Measurements from ENCODE around the gene COL4A2.
"Not testable (repeated sequence)": the region's sequence is repeated elsewhere in the genome, so short reads cannot be mapped to it uniquely, and the experiment has no call there.

Gene COL4A2

DNA sequence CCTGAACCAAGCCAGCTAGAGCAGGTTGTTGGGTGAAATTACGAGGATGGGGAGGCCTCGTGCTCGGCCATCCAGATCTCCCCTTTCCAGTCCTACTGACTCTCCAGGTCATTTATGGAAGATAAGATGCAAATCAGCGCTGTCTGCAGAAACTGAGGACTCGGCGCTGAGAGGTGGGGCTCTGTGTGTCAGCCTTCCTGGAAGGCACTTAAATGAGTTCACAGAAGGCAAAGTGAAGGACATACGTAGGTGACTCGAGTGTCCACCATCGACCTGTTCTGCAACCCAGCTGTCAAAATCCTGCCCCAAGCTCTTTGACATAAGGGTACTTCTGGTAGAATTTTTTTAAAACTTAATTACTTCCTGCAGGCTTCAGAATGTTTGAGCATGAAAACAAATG lies 168.0 kb downstream of the COL4A2 start:
- no peak for DNase-seq (ENCODE audit: low spot score)

DNA sequence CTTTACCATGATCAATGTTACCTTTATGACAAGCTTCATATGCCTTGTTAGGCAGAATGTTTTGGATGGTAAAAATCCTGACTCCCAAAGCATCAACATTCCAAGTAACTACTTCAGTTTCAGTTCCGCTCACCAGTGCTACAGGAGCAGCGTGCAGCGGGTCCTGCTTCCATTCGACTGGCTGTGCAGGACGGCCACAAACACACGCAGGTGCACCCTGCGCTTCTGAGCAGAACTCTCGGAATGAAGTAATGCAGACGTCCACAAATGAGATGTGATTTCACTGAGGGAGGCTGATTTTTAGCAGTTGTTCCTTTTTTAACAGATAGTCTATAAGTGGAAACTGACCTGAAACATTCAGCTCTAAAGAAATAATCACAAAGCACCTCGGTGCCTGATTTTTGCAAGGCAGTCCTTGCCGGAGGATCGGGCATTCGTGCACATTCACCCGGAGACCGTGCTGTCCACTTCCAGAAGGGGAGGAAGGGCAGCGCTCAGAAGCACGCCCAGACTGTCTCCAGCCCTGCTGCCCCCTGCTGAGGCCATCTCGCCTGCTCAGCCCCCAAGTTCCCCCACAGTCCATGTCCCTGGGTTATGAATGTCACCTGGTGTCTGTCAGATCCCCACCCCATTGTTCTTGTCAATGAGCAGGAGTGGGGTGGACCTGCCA lies 168.6 kb downstream of the COL4A2 start:
- no peak for DNase-seq (ENCODE audit: low spot score)

DNA sequence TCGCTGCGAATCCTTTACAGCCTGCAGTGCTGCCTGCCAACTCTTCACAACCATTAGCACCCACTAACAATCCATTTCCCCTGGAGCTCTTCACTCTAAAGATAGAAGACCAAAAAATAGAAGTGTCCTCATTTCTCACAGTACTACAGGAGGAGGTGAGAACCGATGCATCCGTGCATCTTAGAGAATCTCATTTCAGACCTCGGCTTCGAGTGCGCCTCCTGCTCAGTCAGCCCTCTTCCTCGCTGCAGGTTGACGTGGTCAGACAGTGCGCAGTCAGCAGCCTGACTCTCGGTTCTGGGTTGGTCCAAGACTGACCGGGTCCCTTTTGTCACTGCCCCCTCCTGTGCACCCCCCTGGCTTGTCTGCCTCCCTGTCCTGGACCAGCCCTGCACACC lies 169.1 kb downstream of the COL4A2 start:
- no peak for DNase-seq (ENCODE audit: low spot score)

DNA sequence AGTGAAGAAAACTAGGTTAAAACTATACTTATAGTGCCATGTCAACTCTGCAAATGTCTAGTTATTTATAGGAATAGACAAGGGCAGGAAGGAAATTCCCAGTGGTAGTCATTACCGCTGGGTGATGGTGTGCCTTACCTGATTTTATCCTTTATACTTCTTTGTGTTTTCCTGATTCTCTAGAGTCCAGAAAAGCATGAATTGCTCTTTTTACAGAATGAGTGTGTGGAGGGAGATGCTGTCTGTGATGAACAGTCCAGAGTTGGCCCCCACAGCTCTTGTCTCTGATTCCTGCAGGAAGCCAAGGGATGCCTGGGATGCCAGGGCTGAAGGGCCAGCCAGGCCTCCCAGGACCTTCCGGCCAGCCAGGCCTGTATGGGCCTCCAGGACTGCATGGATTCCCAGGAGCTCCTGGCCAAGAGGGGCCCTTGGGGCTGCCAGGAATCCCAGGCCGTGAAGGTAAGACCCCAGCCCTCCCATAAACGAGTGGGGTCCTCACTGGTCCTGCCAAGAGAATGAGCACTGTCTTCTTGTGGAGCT lies 170.7 kb downstream of the COL4A2 start:
- DNase-seq (ENCODE audit: low spot score): no peak

DNA sequence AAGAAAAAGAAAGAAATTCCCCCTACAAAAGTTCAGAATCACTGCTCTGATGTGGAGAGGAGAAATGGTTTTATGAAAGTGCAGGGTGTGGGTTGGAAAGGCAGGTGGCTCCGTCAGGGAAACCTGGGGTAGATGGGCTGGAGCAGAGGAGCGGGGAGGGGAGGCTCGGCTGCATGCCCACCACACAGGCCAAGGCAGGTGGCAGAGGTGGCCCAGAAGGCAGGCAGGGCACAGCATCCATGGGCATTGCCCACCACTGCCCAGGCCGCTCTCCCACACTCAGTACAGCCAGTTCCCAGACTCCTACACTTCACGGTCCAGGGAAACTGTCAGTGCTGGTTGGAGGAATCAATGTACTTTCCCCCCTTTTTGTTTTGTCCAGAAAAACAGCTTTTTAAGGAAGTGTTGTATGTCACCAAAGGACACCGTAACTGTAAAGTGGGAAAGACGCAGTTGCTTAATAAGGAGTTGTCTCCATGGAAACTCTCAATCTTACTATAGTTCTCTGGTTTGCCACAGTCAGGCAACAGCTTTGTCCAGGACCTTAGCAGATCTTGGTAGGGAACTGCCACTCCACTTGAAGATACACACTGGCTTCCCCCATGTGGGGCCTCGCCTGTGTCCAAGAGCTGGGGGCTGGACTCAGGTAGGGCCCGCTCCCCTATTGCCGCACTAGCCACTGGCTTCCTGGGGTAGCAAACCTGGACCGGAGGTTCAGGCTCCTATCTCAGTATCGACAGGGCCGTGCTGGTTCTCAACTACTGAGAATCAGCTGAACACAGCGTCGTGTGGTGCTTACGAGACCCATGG lies 171.5 kb downstream of the COL4A2 start:
- DNase-seq (ENCODE audit: low spot score): no peak

DNA sequence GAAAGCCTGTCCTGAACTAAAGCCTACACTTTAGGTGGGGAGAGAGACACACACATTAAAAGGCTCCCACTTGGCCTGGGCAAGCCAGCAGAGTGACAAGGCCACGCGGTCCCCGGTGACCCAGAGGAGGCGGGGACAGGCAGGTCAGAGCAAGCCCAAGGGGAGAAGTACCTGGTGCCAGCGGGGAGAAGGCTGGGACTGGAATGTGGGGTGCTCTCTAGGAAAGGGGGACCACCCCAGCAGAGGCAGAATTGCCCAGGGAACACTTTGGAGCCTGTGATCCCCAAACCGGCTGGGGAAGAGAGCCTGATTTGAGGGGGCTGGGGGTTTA lies 172.1 kb downstream of the COL4A2 start:
- DNase-seq (ENCODE audit: low spot score): no peak

DNA sequence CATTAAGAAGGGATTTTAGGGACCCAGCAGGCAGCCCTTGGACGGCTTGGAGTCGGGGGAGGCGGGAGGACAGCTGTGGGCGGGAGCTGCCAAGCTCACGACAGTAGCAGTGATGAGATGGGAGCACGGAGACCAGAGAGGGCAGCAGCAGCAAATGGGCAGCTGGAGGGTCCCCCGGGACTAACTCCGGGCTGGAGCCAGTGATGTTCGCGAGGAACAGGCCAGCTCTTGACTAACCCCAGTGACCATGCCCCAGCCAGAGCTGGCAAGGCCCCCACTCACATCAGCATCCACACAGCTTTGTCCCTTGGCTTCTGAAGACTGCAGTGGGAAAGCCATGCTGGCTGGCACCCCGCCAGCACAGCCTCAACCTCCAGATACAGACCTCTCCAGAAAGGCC lies 172.6 kb downstream of the COL4A2 start:
- DNase-seq (ENCODE audit: low spot score): no peak

DNA sequence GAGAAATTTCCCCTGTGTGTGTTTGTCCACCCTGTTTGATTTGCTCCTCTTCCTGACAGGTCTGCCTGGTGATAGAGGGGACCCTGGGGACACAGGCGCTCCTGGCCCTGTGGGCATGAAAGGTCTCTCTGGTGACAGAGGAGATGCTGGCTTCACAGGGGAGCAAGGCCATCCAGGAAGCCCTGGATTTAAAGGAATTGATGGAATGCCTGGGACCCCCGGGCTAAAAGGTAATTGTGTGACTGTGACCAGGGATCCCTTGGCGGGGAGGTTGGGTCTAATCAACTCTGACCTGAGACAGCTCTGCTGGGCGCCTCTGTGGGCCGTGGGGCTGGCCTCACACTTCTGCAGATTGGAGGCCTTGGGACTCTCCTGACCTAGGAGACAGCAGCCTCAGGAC lies 173.1 kb downstream of the COL4A2 start:
- no peak for DNase-seq (ENCODE audit: low spot score)

DNA sequence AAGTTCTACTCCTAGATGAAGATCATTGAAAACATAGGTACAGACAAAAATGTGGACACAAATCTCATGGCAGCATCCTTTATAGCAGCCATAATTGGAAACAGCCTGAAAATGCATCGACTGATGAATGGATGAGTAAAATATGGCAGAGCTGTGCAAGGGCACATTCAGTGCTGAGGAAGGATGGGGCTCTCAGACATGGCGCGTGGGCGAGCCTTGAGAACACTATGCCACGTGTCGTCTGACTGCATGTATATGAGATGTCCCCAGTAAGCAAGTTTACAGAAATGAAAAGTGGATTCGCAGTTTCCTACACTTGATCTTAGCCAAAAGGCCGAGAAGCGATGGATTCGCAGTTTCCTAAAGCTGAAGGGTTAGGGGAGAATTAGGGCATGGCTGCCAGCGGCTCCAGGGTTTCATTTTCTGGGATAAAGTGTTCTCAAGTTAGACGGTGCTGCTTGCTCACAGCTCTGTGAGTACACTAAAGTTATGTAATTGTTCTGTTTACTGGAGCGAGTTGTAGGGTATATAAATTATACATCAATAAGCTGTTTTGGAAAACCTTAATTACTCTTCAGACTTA lies 176.4 kb downstream of the COL4A2 start:
- no peak for DNase-seq (ENCODE audit: low spot score)

DNA sequence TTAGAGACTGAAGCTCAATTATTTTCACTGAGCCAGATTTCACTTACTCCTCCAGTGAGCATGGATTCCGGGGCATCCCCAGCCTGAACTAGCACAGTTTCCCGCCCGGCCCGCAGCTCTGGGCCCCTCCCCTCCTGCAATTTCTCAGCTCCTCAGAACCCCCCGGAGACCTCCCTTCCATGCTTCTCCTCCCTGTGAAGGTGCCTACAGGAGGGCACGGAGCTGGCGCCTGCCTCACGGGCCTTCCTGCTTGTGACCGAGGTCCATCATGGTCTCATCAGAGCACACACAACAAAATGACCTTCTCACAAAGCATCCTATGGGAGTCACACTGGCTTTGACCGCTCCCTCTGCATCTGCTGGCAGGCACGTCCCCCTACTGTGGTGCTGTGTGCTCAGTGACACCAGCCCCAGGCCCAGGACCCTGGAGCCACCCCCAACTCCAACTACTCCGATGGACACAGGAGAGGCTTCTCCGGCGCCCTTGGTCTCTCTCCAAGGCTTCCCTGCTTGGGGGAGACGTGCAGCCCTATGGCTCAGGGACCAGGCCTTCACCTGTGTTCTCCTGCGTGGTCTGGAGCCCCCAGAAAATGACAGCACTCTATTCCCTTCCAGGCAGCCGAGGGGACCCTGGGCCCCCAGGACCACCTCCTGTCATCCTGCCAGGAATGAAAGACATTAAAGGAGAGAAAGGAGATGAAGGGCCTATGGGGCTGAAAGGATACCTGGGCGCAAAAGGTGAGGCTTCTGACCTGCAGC lies 177.4 kb downstream of the COL4A2 start:
- DNase-seq (ENCODE audit: low spot score): no peak

DNA sequence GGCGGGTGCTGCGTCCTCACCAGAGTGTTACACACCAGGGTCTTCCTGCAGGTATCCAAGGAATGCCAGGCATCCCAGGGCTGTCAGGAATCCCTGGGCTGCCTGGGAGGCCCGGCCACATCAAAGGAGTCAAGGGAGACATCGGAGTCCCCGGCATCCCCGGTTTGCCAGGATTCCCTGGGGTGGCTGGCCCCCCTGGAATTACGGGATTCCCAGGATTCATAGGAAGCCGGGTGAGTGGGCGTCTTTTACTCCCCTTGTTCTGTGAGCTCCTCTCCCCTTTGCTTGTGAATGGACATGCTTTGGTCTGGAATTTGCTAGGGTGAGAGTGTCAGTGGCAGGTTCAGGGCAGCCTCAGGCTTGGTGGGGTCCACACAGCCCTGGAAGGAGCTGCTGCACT lies 178.5 kb downstream of the COL4A2 start:
- no peak for DNase-seq (ENCODE audit: low spot score)

DNA sequence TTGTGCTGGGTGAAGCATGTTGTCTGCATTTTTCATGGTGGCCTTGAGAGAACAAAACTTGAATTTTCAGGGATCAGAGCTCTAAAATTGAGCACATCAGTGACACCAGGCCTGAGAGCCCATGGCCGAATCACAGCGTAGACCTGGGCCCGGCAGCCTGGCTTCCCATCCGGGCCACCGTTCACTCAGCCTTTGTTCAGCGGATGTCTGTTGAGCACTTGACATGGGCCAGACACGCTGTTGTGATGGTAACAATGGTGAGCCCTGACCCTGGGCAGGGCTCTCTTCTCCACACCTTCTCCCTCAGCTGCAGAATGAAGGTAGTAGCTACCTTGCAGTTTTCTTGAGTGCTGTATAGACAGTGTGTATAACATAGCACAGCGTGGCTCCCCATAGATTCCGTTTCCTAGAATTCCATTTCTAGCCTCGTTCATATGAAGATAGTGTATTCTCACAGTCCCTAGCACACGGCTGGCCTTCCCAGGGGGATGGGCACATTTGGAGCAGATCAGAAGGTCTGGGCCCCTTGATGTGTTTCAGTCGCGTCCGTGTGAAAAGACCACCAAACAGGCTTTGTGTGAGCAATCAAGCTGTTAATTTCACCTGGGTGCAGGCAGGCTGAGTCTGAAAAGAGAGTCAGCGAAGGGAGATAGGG lies 179.1 kb downstream of the COL4A2 start:
- no peak for DNase-seq (ENCODE audit: low spot score)

DNA sequence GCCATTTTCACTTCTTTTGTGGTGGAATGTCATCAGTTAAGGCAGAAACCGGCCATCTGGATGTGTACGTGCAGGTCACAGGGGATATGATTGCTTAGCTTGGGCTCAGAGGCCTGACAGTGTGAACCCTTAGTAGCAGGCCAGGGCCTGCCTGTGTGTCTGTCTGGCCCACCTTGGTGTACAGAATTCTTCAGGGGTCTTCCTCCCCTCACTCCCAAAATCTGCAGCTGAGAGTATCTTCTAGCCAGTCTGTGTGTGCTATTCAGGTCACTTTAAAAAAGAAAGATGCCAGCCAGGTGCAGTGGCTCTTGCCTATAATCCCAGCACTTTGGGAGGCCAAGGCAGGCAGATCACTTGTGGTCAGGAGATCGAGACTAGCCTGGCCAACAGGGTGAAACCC lies 179.8 kb downstream of the COL4A2 start:
- DNase-seq (ENCODE audit: low spot score): not testable (repeated sequence)

DNA sequence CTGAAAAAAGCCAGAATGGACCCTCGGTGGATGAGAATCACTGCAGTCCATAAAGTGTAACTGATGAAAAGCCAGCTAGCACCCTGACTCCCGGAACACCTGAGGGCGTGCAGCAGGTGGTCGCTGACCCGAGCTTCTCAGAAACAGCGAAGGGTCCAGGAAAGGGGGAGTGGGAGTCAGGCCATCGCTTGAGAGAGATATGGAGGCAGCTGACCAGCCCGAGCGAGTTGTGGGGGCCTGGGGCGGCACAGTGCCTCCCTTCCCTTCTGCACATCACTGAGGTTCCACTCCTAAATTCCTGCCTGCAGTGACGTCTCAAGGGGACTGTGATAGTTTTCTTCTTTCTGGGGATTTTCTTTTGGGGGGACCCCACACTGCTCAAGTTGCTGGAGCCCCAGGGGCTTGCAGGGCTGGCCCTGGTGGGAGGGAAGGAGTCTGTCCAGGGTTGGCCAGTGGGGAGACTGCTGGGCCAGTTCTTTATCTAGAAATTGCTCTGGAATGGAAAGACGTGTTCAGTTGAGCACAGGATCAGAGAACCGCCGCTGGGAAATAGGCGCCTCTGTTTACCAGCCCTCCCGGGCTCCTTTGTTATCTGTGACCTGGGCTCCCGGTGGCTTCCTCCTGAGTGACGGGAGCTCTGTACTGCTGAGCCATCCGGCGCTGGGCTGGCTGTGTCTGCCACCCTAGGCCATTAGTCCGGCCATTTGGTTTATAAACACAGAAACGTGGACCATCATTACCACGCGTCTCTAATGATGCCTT lies 183.1 kb downstream of the COL4A2 start:
- no peak for DNase-seq (ENCODE audit: low spot score)

DNA sequence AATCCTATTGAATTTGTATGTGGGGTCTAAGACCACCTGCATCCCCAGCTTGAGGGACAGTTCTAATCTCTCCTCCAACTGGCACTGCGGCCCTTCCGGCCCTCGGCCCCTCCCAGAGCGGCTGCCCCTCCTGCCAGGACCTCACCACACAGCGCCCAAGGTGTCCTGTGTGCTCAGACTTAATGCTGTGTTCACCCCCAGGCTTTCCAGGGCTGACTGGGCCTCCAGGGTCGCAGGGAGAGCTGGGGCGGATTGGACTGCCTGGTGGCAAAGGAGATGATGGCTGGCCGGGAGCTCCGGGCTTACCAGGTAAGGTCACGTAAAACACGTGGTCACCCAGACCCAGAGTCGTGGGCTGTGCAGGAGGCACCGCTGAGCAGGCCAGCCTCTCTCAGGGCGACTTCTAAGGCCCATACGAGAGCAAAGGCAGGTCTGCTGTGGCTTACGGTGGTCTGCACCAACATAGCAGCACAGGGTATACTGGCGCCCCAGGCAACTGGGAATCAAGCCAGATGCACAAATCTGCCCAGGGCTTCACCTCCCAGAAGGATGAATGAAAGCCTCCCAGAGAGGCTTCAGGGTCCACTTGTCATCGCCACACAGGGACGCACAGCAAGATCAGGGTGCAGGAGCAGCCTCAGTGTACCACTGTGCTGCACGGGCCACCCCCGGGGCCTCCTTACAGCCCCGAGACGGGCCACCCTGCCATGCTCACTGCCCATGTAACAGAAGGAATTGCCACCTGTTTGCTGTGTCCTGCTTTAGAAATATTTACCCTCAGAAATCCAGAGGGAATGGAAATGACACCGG lies 185.0 kb downstream of the COL4A2 start:
- DNase-seq (ENCODE audit: low spot score): no peak

DNA sequence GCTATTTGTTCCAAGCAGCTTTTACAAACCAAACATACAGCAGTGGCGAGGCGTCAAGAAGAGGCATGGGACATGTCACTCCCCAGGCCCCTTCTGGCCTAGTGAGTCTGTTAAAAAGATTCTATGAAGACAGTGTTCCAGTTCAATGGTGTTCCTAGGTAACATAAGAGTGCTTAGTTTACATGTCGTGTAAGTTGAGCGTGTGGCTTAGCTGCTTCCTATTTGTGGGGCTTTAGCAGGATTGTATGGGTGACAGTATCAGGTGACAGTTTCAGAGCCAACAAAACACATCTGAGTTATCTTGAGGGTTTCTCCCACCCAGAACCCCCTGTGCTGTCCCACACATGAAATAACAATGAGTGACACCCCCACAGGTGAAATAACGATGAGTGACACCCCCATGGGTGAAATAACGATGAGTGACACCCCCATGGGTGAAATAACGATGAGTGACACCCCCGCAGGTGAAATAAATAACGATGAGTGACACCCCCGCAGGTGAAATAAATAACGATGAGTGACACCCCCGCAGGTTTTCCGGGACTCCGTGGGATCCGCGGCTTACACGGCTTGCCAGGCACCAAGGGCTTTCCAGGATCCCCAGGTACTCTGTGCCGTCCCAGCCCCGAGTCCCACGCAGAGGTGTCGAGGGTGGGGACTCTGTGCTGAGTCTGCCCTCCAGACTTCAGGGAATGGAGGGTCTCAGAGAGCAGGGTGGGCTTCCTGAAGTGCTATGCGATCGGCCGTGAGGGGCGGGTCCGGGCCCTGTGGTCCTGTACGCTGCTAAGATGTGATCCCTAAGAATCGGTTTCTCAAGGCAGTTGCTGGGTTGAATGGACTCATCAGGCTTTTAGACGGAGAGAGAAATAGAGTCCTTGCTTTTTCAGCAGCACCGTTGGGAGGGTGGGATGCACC lies 185.9 kb downstream of the COL4A2 start:
- DNase-seq (ENCODE audit: low spot score): no peak

DNA sequence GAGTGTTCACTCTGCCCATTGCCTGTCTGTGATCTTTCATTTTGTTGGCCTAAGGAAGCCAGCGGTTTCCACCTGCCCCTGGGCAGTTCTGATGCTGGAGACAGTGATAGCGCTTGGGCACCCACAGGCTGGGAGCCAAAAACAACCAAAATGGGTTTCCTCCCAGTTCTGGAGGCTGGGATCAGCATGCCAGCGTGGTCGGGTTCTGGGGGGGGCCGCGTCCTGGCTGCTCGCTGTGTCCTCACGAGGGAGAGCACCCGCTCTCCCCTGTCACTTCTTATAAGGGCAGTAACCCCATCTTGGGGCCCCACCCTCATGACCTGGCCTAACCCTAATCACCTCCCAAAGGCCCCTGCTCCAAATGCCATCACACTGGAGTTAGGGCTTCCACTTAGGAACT lies 186.5 kb downstream of the COL4A2 start:
- no peak for DNase-seq (ENCODE audit: low spot score)

DNA sequence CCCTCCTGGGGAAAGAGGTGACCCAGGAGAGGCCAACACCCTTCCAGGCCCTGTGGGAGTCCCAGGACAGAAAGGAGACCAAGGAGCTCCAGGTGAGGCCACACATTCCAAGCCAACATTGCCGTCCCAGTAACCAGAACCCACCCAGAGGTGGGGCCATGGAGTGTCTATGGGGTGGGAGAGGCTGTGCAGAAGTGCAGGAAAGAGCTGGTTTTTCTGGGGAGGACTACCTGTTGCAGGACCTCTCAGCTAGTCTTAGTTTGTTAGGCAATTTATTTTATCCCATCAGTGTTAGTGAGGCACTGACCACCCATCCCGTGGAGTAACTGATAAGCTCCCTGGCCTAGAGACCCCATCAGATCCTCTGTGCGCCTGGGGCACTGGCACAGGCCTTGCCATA lies 188.3 kb downstream of the COL4A2 start:
- DNase-seq (ENCODE audit: low spot score): no peak

DNA sequence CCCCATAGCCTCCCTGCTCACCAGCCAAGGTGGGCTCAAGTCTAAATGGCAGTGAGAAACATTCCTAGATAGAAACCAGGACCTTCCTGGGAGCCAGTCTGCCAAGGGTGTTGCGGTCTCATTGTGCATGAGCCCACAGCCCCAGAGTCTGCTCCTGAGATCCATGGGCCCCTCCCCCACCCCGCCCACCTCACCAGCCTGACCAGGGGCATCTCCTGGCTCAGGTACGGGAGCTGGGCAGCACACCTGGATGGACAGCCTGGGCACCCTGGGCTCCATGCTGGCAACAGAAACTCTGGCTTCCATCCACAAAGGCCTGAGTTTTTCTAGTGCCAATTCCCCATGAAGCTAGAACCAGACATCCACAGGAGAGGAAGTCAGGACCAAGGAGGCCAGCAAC lies 188.8 kb downstream of the COL4A2 start:
- DNase-seq (ENCODE audit: low spot score): no peak
